ENCODE measurements around the gene PDE4D.

Gene PDE4D

DNA sequence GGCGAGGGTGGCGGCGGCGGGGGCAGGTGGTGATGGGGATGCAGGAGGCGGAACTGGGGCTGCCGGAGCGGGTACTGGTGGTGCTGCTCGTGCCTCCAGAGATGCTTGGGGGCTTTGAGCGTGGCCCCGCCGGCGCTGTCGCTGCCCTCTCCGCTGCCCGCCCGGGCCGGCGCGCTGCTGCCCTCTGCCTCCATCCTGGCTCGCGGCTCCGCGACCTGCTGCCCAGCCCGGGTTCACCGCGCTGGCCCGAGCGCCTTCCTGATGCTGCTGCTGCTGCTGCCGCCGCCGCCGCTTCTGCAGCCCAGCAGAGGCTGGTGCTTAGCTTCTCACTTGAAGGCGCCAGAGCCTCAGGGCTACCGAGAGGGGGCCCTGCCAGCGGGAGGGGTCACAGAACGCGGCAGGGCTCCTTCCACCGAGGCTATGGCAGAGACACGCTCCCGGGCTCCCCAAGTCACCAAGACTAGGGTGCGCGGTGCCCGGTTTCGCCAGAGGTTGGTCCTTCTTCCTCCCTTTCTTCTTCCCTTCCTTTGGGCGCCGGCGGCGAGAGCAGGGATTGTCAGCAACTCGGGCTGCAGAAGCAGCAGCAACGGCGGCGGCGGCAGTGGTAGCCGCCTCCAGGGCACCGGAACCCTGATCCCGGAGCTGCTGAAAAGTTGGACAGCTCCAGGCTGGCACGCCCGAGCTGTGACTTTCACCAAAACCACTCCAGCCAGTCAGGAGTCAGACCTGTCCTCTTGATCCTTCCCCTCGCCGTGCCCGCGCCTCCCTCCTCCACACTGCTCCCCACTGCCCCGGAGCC lies at the start of gene PDE4D:
Gene PDE4D, minus strand, starts transcription at position 298 of the 799 bp plus-strand sequence.
- Histone ChIP-seq H3K27me3 (no peaks in the 10 kb centered on the region), H3K27ac (no peak within 1 kb of the TSS), H3K36me3 (no peaks in the 10 kb centered on the region), H3K4me3 (no peak within 1 kb of the TSS), H3K4me2 (no peak within 1 kb of the TSS), H3K9me3 (replicated peaks in 1 of 11) (peaks cover 6 to 15% (median 9%) of the 10 kb centered on the region in 11 experiments; a peak in 20 of 22 replicates), H3K9ac (no peak within 1 kb of the TSS), H4K20me1 (no peaks in the 10 kb centered on the region), H3K4me1 (no peaks in the 10 kb centered on the region)
- no peak for TF ChIP-seq Cebpa-rat (IDR thresholded peaks at IDR 0.05)

DNA sequence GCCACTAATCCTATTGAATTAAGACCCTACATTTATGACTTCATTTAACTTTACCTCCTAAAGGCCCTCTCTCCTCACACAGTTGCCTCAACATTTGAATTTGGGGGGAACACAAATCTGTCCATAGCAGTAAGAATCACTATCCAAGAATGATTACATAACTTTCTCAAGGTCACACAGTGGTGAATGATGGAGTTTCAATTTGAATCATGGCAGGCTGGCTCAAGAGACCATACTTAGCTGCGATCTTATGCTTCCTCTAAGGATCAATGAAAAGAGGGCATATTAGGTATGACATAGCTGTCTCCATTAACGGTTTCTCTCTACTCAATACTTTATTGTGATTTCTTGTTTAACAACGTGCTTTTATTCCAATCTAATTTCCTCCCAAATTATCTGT lies 44.1 kb upstream of the PDE4D start:
- Histone ChIP-seq H3K9ac (no peak overlapping the region), H3K27ac (no peak overlapping the region)

DNA sequence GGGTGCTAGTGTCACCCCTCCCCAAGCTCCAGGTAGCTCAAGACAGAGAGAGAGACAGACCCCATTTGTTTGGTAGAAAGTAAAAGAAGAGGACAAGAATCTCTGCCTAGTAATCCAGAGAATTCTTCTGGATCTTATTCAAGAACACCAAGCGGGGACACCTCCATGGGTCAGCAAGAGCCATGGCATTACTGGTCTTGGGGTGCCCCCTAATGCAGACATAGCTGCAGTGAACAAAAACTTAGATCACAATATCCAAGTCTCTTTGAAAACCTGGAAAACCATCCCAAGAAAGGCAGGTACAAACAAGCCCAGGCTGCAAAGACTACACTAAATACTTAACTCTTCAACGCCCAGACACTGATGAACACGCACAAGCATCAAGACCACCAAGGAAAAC lies 29.9 kb upstream of the PDE4D start:
- no peaks in the 10 kb centered on the region for H3K9me3 ChIP-seq (replicated peaks in 1 of 11)

More for the DNA sequence above, 44.1 kb upstream of the PDE4D start:
- no peaks in the 10 kb centered on the region for H3K36me3 ChIP-seq
- no peaks in the 10 kb centered on the region for H3K4me1 ChIP-seq
- H3K4me2 ChIP-seq = no peak overlapping the region
- no peaks in the 10 kb centered on the region for H4K20me1 ChIP-seq
- H3K4me3 ChIP-seq = no peak overlapping the region
- H3K9me3 ChIP-seq (replicated peaks in 1 of 11) = no peaks in the 10 kb centered on the region
- no peaks in the 10 kb centered on the region for H3K27me3 ChIP-seq
- TF ChIP-seq Cebpa-rat (IDR thresholded peaks at IDR 0.05) = no peak

DNA sequence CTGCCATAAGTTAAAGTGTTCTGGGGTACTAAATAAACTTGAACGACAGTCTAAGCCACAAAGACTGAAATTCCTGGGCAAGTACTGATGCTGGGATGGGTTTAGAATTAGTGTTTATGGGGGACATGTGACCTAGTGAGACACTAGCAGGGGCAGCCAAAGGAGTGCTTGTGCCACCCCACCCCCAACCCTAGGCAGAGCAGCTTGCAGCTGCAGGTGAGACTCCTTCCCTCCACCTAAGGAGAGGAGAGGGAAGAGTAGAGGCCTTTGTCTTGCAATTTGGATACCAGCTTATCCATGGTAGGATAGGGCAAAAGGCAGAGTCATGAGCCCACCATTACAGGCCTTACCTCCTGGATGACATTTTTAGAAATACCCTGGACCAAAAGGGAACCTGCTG lies 28.7 kb upstream of the PDE4D start:
- Histone ChIP-seq H3K27me3 (no peaks in the 10 kb centered on the region), H3K9ac (no peak overlapping the region), H3K9me3 (replicated peaks in 1 of 11) (no peaks in the 10 kb centered on the region), H3K4me1 (no peaks in the 10 kb centered on the region), H4K20me1 (no peaks in the 10 kb centered on the region), H3K4me3 (no peak overlapping the region), H3K27ac (no peak overlapping the region), H3K36me3 (no peaks in the 10 kb centered on the region), H3K4me2 (no peak overlapping the region)
- TF ChIP-seq Cebpa-rat (IDR thresholded peaks at IDR 0.05) = no peak

More for the DNA sequence above, 29.9 kb upstream of the PDE4D start:
- Histone ChIP-seq H3K9ac (no peak overlapping the region), H3K4me2 (no peak overlapping the region), H3K27me3 (no peaks in the 10 kb centered on the region), H3K4me1 (no peaks in the 10 kb centered on the region), H4K20me1 (no peaks in the 10 kb centered on the region), H3K36me3 (no peaks in the 10 kb centered on the region), H3K27ac (no peak overlapping the region), H3K4me3 (no peak overlapping the region)
- no peak for TF ChIP-seq Cebpa-rat (IDR thresholded peaks at IDR 0.05)

DNA sequence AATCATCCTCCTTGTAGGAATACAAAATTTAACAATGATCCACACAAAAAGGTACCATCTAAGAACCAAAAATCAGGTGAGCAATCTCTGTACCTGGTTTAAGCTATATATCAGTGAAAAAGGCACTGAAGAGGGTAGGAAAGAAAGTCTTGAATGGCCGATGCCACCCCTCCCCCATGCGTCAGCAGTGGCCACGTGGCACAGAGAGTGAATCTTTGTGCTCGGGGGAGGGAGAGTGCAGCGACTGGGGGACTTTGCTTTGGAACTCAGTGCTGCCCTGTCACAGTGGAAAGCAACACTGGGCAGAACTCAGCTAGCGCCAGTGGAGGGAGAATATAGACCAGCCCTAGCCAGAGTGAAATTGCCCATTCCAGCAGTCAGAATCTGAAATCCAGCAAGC lies 28.3 kb upstream of the PDE4D start:
- Histone ChIP-seq H3K9me3 (replicated peaks in 1 of 11) (no peaks in the 10 kb centered on the region), H3K4me2 (no peak overlapping the region), H3K36me3 (no peaks in the 10 kb centered on the region), H3K4me3 (no peak overlapping the region), H3K9ac (no peak overlapping the region), H3K4me1 (no peaks in the 10 kb centered on the region), H3K27ac (no peak overlapping the region), H3K27me3 (no peaks in the 10 kb centered on the region), H4K20me1 (no peaks in the 10 kb centered on the region)
- no peak for TF ChIP-seq Cebpa-rat (IDR thresholded peaks at IDR 0.05)

DNA sequence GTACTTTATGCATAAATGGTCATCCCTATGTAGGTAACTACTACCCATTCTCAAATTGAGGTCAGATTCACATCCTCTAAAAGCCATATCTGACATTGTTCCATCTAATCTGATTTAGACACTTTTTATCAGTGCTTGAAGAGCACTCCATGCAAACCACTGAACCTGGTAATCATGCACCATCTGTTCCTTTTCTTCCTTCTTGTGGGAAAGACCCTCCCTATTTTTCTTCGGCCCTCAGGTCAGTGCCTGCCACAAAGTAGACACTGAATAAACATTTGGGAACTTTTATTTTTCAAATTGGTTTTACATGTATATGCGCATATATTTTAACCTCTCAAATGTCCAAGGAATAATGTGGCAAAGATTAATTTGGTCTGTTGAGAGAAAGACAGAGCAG lies 26.0 kb upstream of the PDE4D start:
- no peaks in the 10 kb centered on the region for H3K4me1 ChIP-seq
- H3K27ac ChIP-seq = no peak overlapping the region
- H3K27me3 ChIP-seq = no peaks in the 10 kb centered on the region
- no peaks in the 10 kb centered on the region for H3K36me3 ChIP-seq
- TF ChIP-seq Cebpa-rat (IDR thresholded peaks at IDR 0.05) = no peak
- no peaks in the 10 kb centered on the region for H3K9me3 ChIP-seq (replicated peaks in 1 of 11)
- H3K4me2 ChIP-seq = no peak overlapping the region
- no peak overlapping the region for H3K4me3 ChIP-seq
- no peak overlapping the region for H3K9ac ChIP-seq
- no peaks in the 10 kb centered on the region for H4K20me1 ChIP-seq

DNA sequence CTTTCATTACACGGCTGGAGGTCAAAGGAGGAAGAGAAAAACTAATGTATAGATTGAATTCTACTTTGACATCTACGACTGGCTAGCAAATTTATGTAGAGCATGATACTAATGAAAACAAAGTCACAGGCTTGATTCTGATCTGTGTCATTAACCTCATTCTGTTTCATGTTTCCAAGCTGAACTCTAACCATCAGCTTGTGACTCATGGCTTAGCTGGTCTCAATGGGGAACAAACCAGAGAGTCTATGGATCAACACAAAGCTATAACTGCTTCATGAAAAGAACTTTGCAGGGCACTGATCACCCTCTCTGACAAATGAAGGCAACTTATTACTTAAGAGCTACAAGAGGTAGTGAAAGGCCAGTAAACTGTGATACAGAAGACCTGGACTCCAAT lies 23.6 kb upstream of the PDE4D start:
- no peaks in the 10 kb centered on the region for H4K20me1 ChIP-seq
- no peak overlapping the region for H3K9ac ChIP-seq
- no peaks in the 10 kb centered on the region for H3K27me3 ChIP-seq
- H3K4me1 ChIP-seq = no peaks in the 10 kb centered on the region
- H3K27ac ChIP-seq = no peak overlapping the region
- TF ChIP-seq Cebpa-rat (IDR thresholded peaks at IDR 0.05) = no peak
- H3K36me3 ChIP-seq = no peaks in the 10 kb centered on the region
- H3K4me3 ChIP-seq = no peak overlapping the region
- no peaks in the 10 kb centered on the region for H3K9me3 ChIP-seq (replicated peaks in 1 of 11)
- H3K4me2 ChIP-seq = no peak overlapping the region

DNA sequence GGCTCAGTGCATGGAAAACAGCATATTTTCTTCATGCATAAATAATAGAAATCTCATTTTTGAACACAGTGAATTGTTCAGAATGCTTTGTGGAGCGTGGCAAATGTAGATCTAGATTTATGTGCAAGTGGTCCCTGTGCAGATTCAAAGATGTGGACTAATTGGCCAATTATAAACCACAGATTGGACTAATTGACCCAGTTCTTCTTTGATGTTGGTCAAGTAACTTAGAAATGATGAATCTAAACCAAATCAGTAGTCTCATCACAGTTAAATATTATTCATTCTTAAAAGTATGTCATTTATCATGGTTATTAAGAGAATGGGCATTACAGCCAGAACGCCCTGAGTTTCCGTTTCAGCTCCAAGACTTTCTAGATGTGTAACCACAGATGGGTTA lies 11.7 kb upstream of the PDE4D start:
- no peak overlapping the region for H3K9ac ChIP-seq
- H3K36me3 ChIP-seq = no peaks in the 10 kb centered on the region
- H3K27me3 ChIP-seq = no peaks in the 10 kb centered on the region
- H3K4me2 ChIP-seq = no peak overlapping the region
- H3K4me1 ChIP-seq = no peaks in the 10 kb centered on the region; a peak in 1 of 20 replicates
- TF ChIP-seq Cebpa-rat (IDR thresholded peaks at IDR 0.05) = no peak
- H4K20me1 ChIP-seq = no peaks in the 10 kb centered on the region
- H3K27ac ChIP-seq = no peak overlapping the region
- no peak overlapping the region for H3K4me3 ChIP-seq
- H3K9me3 ChIP-seq (replicated peaks in 1 of 11) = no peaks in the 10 kb centered on the region

DNA sequence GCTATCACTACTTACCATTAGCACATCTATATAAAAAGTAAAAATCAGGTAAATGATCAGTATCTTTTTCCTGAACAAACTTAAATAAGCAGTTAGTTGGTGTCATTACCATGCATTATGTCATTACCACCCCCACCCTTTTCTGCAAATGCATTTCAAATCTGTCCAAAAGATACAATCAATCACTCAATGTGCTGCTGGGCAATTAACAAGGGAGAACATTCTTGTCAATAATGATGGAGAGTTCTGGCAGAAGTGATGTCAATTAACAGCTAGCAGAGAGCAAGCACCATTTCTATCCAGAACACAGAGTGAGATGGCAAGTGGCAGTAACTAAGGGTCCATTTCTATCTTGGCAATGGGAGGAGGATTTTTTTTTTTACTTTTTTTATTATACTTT lies 3.5 kb upstream of the PDE4D start:
- Histone ChIP-seq H3K36me3 (no peaks in the 10 kb centered on the region), H3K4me3 (no peak overlapping the region), H3K9me3 (replicated peaks in 1 of 11) (peaks cover 6 to 15% (median 9%) of the 10 kb centered on the region in 11 experiments; a peak in 20 of 22 replicates), H3K27ac (no peak overlapping the region), H3K9ac (no peak overlapping the region), H3K4me2 (no peak overlapping the region), H3K4me1 (no peaks in the 10 kb centered on the region), H3K27me3 (no peaks in the 10 kb centered on the region), H4K20me1 (no peaks in the 10 kb centered on the region)
- TF ChIP-seq Cebpa-rat (IDR thresholded peaks at IDR 0.05) = no peak

DNA sequence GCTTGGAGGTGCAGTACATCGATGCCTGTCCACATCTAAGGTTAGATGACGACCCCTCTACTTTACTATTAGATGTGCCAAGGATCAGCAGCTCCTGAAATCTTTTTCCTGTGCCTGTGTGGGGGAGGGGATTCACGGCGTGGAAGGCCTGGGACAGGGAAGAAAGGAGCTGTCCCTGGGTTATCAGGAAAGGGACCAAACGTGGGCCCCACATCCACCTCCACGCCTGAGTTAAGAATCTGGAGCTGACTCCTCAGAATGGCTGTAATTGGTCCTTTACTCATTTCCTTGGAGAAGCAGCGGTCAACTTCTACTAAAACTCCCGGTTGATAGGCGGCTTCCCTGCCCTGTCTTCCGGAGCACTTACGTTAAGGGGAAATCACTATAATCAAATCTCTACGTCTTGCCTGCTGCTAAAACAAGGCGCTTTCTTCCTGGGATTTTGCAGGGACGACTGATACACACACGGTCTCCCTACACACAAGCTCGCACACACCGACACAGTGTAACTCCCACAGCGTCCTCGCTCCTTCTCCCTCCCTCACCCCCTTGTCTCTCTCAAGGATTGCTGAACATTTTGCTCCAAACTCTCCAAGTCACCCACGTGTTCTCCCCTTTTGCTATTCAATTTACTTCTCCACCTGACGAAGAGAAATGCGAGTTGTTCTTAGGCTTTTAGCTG lies 1.4 kb downstream of the PDE4D start:
- H3K4me2 ChIP-seq = no peak overlapping the region
- no peak overlapping the region for H3K27ac ChIP-seq
- TF ChIP-seq Cebpa-rat (IDR thresholded peaks at IDR 0.05) = no peak
- H4K20me1 ChIP-seq = no peaks in the 10 kb centered on the region
- no peak overlapping the region for H3K4me3 ChIP-seq
- H3K4me1 ChIP-seq = no peaks in the 10 kb centered on the region
- no peaks in the 10 kb centered on the region for H3K27me3 ChIP-seq
- no peak overlapping the region for H3K9ac ChIP-seq
- no peaks in the 10 kb centered on the region for H3K36me3 ChIP-seq
- peaks cover 6 to 15% (median 9%) of the 10 kb centered on the region in 11 experiments; a peak in 20 of 22 replicates for H3K9me3 ChIP-seq (replicated peaks in 1 of 11)

Measured in BLaER1 treated with 17β-estradiol and CSF1 and Interleukin-3, amounts not matched to agents 10 nM and 100 nM (cell line).